Brain pericyte (primary cell): ENCODE data around the gene PROCR.
"Not testable (repeated sequence)": the region's sequence is repeated elsewhere in the genome, so short reads cannot be mapped to it uniquely, and the experiment has no call there.

Experiments
- DNase-seq: peaks from one replicate; pipeline ENCODE4 v3.0.0-alpha.2; 2012; ENCODE audit warnings: low read depth, low spot score

PROCR gene

DNA sequence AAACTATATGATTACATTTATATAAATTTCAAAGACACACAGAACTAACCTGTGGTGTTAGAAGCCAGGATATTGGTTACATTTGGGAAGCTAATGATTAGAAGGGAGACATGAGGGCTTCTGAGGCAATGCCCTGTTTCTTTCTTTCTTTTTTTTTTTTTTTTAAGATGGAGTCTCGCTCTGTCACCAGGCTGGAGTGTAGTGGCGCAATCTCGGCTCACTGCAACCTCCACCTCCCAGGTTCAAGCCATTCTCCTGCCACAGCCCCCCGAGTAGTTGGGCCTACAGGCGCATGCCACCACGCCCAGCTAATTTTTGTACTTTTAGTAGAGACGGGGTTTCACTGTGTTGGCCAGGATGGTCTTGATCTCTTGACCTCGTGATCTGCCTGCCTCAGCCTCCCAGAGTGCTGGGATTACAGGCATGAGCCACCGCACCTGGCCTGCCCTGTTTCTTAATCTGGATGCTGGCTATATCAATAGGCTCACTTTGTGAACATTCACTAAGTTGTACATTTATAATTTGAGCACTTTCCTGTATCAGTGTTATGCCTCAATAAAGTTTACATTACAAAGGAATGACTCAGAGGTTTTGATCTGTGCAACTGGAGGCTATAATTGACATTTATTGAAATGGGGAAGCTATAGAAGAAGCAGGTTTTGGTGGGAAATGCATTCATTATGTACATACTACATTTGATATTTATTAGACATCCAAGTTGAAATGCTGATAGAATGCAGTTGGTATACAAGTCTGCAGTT, 21.3 kb downstream of the PROCR start:
- not testable (repeated sequence) for DNase-seq

DNA sequence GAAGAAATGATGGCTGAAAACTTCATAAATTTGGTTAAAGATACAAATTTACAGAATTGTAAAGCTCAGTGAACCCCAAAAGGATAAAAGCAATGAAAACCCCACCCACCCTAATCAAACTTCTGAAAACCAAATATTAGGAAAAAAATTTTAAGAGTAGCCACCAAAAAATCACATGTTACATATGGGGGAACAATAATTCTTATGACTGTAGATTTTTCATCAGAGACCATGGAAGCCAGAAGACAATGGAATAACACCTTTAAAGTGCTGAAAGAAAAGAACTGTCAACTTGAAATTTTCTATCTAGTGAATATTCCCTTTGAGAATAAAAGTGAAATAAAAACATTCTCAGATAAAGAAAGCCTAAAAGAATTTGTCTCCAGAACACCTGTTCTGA, 24.4 kb downstream of the PROCR start:
- DNase-seq = no peak

DNA sequence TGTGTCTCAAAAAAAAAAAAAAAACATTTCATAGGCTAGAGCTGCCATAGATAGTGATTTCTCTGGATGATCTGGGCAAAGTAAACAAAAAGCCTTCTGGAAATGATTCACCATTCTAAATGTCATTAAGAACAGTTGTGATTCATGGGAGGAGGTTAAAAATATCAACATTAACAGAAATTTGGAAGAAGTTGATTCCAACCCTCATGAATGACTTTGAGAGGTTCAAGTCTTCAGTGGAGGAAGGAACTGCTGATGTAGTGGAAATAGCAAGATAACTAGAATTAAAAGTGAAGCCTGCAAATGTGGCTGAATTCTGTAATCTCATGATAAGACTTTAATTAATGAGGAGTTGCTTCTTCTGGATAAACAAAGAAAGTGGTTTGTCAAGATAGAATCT, 27.9 kb downstream of the PROCR start:
- no peak for DNase-seq

DNA sequence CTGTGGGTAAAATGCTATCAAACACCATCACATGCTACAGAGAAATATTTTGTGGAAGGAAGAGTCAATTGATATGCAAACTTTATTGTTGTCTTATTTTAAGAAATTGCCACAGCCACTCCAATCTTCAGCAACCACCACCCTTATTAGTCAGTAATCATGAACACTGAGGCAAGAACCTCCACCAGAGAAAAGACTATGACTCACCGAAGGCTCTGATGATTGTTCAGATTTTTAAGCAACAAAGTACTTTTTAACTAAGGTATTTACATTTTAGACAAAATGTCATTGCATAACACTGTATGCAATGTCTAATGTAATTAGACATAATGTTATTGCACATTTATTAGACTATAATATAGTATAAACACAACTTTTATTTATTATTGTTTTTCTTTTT, 28.4 kb downstream of the PROCR start:
- no peak for DNase-seq

DNA sequence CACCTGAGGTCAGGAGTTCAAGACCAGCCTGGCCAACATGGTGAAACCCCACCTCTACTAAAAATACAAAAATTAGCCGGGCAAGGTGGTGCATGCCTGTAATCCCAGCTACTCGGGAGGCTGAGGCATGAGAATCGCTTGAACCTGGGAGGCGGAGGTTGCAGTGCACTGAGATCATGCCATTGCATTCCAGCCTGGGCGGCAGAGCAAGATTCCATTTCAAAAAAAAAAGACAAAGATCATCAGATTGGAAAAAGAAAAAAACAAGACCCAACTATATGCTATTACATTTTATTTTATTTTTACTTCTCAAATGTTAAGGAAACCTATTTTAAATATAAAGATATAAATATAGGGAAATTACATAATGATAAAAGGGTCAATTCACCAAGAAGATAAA, 29.6 kb downstream of the PROCR start:
- DNase-seq = not testable (repeated sequence)

DNA sequence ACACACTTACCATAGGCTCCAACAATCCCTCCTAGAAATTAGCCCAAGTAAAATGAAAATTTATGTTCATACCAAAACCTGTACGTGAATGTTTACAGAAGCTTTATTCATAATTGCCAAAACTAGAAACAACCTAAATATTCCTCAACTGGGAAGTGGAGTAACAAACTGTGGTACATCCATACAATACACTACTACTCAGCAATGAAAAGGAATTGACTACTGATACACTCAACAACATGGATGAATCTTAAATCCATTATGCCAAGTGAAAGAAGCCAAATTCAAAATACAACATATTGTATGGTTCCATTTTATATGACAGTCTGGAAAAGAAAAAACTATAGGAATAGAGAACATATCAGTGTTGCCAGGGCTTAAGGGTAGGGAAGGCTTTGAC, 34.9 kb downstream of the PROCR start:
- DNase-seq = no peak

DNA sequence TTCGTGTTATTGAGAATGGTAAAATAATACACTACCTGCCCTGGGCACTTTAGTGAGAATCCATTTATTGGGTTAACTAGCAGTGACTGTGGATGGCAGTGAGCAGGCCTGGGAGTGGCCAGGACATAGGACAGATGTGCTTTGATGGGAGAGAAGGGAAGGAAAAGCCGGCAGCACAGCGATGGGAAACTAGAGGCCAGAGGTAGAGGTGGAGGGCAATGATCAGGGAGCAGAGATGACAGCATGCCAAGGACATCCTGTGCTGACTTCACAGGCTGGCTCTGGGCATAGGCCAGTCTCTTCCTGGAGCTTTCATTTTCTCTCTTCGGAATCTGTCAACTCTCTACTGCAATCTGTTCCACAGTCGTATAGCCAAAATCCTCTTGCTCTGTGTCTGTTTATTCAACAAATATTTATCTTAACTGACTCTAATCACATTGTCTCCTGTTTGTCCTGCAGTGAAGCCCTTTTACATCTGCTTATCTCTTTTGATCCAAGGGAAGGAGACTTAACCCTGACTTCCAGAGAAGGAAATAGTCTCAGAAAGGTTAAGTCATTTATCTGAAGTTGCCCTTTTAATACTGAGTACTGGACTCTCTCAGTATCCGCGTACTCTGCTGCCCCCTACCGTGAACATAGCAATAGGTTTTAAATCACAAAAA, 36.2 kb downstream of the PROCR start:
- DNase-seq = peak; percentile 47

DNA sequence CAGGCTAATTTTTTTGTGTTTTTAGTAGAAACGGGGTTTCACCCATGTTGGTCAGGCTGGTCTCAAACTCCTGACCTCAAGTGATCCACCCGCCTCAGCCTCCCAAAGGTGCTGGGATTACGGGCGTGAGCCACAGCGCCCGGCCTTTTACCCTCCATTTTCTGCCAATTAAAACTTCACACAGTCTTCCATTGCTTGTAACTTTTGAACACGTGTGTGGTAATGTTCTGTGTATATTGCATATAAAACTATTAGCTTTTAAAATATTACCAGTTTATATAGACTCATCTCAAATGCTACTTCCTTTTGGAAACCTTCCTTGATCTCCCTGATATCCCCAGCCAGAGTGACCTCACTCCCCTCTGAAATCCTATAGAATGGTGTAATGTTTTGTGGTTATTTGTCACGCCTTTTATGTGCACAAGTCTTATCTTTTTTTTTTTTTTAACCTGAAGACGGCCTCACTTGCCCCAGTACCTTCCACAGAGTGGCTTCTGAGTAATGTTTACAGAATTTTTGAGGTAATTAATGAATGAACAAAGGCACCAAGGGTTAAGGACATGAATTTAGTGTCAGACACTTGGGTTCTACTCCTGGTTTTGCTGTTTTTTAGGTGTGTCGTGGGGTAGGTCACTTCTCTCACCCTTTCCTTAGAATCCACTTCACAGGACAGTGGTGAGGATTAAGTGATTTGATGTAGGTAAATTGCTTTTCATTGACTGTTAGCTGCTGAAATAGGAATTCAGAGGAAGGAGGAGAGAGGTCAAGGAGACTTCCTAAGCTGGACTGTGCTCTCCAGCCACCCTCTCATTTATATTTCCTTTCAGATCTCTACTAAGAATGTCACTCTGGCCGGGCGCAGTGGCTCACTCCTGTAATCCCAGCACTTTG, 43.4 kb downstream of the PROCR start:
- DNase-seq = no peak

DNA sequence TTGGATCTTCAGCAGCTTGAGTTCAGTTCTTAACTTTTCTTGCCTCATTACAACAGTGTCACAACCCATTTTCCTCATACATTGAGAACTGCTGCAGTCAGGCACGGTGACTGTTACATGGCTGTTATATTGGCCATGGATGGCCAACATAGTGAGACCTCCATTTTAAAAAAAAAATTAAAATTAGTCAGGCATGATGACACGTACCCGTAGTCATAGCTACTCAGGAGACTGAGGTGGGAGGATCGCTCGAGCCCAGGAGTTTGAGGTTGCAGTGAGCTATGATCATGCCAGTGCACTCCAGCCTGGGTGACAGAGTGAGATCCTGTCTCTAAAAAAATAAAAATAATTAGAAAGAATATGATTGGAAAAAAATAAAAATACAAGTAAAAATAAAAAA, 44.7 kb downstream of the PROCR start:
- DNase-seq = no peak

DNA sequence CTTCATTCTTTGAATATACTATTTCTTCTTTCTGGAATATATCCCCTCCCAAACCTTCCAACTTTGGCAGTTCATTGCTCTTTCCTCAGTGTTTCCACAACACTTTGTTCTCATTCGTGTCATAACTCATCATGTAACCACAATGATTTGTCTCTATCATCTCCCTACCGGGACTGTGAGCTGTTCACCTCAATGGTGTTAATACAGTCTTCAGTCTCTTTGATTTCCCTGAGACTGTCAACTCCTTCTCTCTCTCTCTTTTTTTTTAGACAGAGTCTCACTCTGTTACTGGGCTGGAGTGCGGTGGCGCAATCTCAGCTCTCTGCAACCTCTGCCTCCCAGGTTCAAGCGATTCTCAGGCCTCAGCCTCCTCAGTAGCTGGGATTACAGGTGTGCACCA, 52.1 kb downstream of the PROCR start:
- DNase-seq = no peak

DNA sequence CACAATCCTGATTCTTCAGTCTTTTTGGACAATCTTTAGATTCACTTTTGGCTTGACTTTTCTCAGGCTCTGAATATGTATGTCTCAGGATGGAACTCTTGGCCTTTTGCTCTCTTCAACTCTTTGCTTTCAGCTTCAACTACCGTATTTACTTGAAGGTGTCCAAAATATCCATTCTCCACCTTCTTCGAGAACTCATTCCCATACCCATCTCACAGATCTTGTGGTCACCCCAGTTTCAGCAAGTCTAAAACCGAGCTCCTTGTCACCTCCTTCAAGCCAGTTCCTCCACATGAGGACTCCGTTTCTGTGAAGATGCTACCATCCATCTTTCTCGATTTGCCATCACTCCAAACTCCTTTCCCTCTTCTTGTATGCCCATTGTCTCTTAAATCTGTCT, 52.7 kb downstream of the PROCR start:
- DNase-seq = no peak

DNA sequence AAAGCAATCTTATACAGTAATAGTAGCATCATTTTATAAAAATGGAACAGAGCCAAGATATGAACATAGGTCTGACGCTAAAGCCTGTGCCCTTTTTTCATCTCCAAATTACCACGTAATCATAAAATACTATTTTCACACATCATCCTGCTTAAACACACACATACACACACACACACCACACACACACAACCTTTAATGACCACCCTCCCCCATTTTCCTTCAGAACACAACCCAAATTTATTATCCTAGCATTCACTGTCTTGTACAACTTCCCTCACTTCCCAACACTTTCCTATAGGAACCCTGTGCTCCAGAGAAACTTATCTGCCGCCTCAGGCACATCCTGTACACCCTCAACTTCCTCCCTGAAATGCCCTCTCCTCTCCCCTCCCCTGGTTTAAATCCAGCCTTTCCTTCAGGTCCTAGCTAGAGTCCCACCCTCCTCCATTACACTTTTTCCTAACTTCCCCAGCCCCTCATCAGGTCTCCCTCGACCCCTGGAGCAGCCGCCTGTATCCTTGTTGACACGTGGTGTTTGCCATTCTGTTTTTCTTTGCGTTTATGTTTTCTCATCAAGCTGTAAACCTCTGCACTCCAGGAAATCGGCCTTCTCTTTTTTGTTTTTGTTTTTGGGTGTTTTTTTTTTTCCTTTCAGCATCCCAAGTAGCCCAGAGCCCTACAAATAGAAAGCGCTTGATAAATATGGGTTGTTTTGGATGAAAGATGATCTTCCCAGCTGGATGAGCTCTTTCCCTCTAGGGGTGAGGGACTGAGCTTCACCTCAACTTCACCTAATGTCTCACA, 53.6 kb downstream of the PROCR start:
- DNase-seq = no peak

DNA sequence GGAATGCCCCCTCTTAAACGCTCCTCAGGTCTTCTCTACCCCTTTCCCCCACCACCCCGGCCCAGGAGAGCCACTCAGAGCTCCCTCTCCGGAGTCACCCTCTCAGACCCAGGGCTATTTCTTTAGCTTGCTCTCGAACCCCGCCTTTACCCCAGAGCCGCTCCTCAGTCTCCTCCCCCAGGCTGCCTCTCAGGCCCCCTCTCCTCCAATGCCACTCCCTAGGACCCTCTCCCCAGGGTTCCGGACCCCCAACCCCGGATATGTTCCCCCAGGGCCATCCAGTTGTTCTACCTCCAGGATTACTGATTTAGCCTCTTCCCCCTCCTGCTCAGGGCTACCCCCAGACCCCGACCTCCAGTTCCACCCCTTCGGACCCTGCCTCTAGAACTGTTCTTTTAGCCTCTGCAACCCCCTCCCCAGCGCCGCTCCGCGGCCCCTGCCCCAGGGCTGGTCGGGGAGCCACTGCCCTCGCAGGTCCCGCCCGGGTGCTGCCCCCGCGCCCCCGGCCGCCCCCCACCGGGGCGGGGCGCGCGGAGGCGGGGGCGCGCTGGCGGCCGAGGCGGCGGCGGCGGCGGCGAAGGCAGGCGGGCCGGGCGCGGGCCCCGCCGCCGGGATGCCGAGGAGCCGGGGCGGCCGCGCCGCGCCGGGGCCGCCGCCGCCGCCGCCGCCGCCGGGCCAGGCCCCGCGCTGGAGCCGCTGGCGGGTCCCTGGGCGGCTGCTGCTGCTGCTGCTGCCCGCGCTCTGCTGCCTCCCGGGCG, 54.4 kb downstream of the PROCR start, which contains the start of gene MMP24:
MMP24 (plus strand) TSS at position 565 of the 758 bp plus-strand sequence; CDS start at position 614, 49 bp downstream.
- DNase-seq = no peak
